Neural cell (in vitro differentiated cells): Measurements from ENCODE around the gene AQP5. TPM values are rescaled to one million over a fixed set of nuclear protein-coding genes. Genes with fewer than 3 reads are reported as not detected.

ENCODE experiments used
- H2AFZ ChIP-seq: fragments of 200-600, 300-800 bp; sonication (generic), shearing (Covaris generic); 2 replicates; pipeline ENCODE4 v1.6.0; 2014; ENCODE audit warnings: low read depth, mild to moderate bottlenecking, antibody characterized with exemption, low read length, moderate library complexity
- H3F3A ChIP-seq: fragments of 200-600 bp; shearing (Covaris generic); 2 replicates; pipeline ENCODE4 v1.6.1; 2016; ENCODE audit warnings: mild to moderate bottlenecking, moderate library complexity, mixed read lengths, antibody characterized with exemption, low read length; ENCODE audit not compliant: insufficient read depth, poor library complexity, severe bottlenecking
- H3K27ac ChIP-seq: fragments of 200-600, 300-800 bp; sonication (generic), shearing (Covaris generic); 2 replicates; pipeline ENCODE4 v1.5.1; 2014; ENCODE audit warnings: mild to moderate bottlenecking, low read length, moderate library complexity
- H3K27me3 ChIP-seq: fragments of 300-800, 200-600 bp; sonication (generic), shearing (Covaris generic); 2 replicates; pipeline ENCODE4 v1.6.0; 2014; ENCODE audit warnings: mild to moderate bottlenecking, low read depth, low read length, moderate library complexity; ENCODE audit not compliant: insufficient read depth
- H3K36me3 ChIP-seq: fragments of 300-800, 200-600 bp; sonication (generic), shearing (Covaris generic); 2 replicates; pipeline ENCODE4 v1.5.1; 2014; ENCODE audit warnings: mild to moderate bottlenecking, antibody characterized with exemption, low read length, moderate library complexity; ENCODE audit not compliant: insufficient read depth
- H3K4me2 ChIP-seq: fragments of 300-800, 200-600 bp; sonication (generic), shearing (Covaris generic); 2 replicates; pipeline ENCODE4 v1.6.0; 2014; ENCODE audit warnings: mild to moderate bottlenecking, low read length
- H3K4me3 ChIP-seq: fragments of 300-800, 200-600 bp; sonication (generic), shearing (Covaris generic); 2 replicates; pipeline ENCODE4 v1.5.1; 2014; ENCODE audit warnings: mild to moderate bottlenecking, low read length, moderate library complexity
- H3K79me2 ChIP-seq: fragments of 200-600 bp; shearing (Covaris generic); replicated peaks from 2 replicates; pipeline ENCODE4 v1.6.0; 2014; ENCODE audit warnings: mild to moderate bottlenecking, low read length, moderate library complexity; ENCODE audit not compliant: insufficient read depth
- H3K9ac ChIP-seq: fragments of 300-800, 200-600 bp; sonication (generic), shearing (Covaris generic); 2 replicates; pipeline ENCODE4 v1.6.1; 2016; ENCODE audit warnings: mild to moderate bottlenecking, low read length, mixed read lengths
- H3K9me2 ChIP-seq: fragments of 200-600 bp; shearing (Covaris generic); 2 replicates; pipeline ENCODE4 v1.6.1; 2016; ENCODE audit warnings: mild to moderate bottlenecking, low read length, mixed read lengths; ENCODE audit not compliant: insufficient read depth
- H3K9me3 ChIP-seq: fragments of 200-600, 300-800 bp; sonication (generic), shearing (Covaris generic); 2 replicates; pipeline ENCODE4 v1.6.1; 2016; ENCODE audit warnings: mild to moderate bottlenecking, mixed run types, low read length, moderate library complexity, mixed read lengths
- H4K20me1 ChIP-seq: fragments of 200-600 bp; shearing (Covaris generic); 2 replicates; pipeline ENCODE4 v1.6.1; 2016; ENCODE audit warnings: mild to moderate bottlenecking, mixed run types; ENCODE audit not compliant: insufficient read depth
- CTCF ChIP-seq: fragments of 450-650 bp; IDR thresholded peaks from 2 replicates; pipeline ENCODE4 v1.5.1; 2014; ENCODE audit warnings: antibody characterized with exemption, mild to moderate bottlenecking, moderate library complexity; ENCODE audit not compliant: poor library complexity, severe bottlenecking
- EP300 ChIP-seq: fragments of 450-650 bp; conservative IDR thresholded peaks from 2 replicates; pipeline ENCODE4 v1.6.1; 2014; ENCODE audit warnings: antibody characterized with exemption, mild to moderate bottlenecking, moderate library complexity; ENCODE audit not compliant: poor library complexity, severe bottlenecking
- EZH2 ChIP-seq: fragments of 200-600, 300-800 bp; shearing (Covaris generic), sonication (generic); IDR thresholded peaks from 2 replicates; pipeline ENCODE4 v1.6.1; 2014; ENCODE audit warnings: antibody characterized with exemption, low read length, borderline replicate concordance, mild to moderate bottlenecking; ENCODE audit not compliant: insufficient read depth, poor library complexity, severe bottlenecking
- MXI1 ChIP-seq: fragments of 450-650 bp; conservative IDR thresholded peaks from 2 replicates; pipeline ENCODE4 v1.6.1; 2014; ENCODE audit warnings: antibody characterized with exemption, mild to moderate bottlenecking; ENCODE audit not compliant: poor library complexity, severe bottlenecking
- POLR2AphosphoS5 ChIP-seq: IDR thresholded peaks from 2 replicates; pipeline ENCODE4 v1.6.1; 2012
- RAD21 ChIP-seq: fragments of 450-650 bp; conservative IDR thresholded peaks from 2 replicates; pipeline ENCODE4 v1.6.1; 2014; ENCODE audit warnings: antibody characterized with exemption, mild to moderate bottlenecking, moderate library complexity
- SMC3 ChIP-seq: fragments of 450-650 bp; conservative IDR thresholded peaks from 2 replicates; pipeline ENCODE4 v1.6.1; 2014; ENCODE audit warnings: antibody characterized with exemption, mild to moderate bottlenecking, moderate library complexity; ENCODE audit not compliant: poor library complexity
- TAF1 ChIP-seq: IDR thresholded peaks from 2 replicates; pipeline ENCODE4 v1.6.1; 2012; ENCODE audit warnings: low read depth
- polyA plus RNA-seq: library from polyadenylated mRNA; depleted of rRNA; stranded (reverse); fragments of >200 nt; gene quantifications from 2 replicates; pipeline ENCODE4 v1.2.3, GENCODE V29; 2014
- TF ChIP-seq, protein P1 (sequence below): IDR thresholded peaks from 2 replicates; pipeline ENCODE4 v1.6.1; 2012; ENCODE audit warnings: borderline replicate concordance

The AQP5 gene
- polyA plus RNA-seq, 1 donor from 2014 or later = not detected

DNA sequence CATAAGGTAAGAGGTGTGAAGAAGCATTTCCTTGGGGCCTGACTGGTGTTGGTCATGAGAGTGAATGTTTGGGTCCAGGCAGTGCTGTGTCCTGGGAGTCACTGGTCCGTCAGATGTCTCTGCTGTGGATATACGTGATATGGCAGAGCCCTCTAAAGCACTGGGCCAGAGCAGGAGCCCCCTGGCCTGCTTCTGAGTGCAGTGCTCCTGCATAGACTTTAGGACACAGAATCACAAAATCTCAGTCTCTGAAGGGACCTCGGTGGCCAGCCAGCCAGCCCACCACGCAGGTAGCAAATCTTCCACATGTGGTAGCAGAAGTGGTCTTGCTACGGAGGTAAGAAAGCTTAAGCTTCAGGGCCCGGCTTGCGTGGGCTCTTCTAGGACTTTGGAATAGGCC is 29.6 kb upstream of the AQP5 start:
- no peak overlapping the region for H2AFZ ChIP-seq
- TF ChIP-seq EZH2 (no peak), POLR2AphosphoS5 (no peak), TAF1 (no peak), SMC3 (no peak), EP300 (no peak), CTCF (no peak), MXI1 (no peak), RAD21 (no peak)
- TF ChIP-seq, protein P1, sequence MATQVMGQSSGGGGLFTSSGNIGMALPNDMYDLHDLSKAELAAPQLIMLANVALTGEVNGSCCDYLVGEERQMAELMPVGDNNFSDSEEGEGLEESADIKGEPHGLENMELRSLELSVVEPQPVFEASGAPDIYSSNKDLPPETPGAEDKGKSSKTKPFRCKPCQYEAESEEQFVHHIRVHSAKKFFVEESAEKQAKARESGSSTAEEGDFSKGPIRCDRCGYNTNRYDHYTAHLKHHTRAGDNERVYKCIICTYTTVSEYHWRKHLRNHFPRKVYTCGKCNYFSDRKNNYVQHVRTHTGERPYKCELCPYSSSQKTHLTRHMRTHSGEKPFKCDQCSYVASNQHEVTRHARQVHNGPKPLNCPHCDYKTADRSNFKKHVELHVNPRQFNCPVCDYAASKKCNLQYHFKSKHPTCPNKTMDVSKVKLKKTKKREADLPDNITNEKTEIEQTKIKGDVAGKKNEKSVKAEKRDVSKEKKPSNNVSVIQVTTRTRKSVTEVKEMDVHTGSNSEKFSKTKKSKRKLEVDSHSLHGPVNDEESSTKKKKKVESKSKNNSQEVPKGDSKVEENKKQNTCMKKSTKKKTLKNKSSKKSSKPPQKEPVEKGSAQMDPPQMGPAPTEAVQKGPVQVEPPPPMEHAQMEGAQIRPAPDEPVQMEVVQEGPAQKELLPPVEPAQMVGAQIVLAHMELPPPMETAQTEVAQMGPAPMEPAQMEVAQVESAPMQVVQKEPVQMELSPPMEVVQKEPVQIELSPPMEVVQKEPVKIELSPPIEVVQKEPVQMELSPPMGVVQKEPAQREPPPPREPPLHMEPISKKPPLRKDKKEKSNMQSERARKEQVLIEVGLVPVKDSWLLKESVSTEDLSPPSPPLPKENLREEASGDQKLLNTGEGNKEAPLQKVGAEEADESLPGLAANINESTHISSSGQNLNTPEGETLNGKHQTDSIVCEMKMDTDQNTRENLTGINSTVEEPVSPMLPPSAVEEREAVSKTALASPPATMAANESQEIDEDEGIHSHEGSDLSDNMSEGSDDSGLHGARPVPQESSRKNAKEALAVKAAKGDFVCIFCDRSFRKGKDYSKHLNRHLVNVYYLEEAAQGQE = no peak
- H3K9me3 ChIP-seq = no peaks in the 10 kb centered on the region
- no peaks in the 10 kb centered on the region for H3K9me2 ChIP-seq
- H3K4me3 ChIP-seq = no peak overlapping the region
- H3K4me2 ChIP-seq = no peak overlapping the region
- H3K79me2 ChIP-seq = no peaks in the 10 kb centered on the region
- no peaks in the 10 kb centered on the region for H3K27me3 ChIP-seq
- H3F3A ChIP-seq = no peaks in the 10 kb centered on the region
- H3K9ac ChIP-seq = no peak overlapping the region
- no peaks in the 10 kb centered on the region for H4K20me1 ChIP-seq
- no peak overlapping the region for H3K27ac ChIP-seq
- H3K36me3 ChIP-seq = no peaks in the 10 kb centered on the region

DNA sequence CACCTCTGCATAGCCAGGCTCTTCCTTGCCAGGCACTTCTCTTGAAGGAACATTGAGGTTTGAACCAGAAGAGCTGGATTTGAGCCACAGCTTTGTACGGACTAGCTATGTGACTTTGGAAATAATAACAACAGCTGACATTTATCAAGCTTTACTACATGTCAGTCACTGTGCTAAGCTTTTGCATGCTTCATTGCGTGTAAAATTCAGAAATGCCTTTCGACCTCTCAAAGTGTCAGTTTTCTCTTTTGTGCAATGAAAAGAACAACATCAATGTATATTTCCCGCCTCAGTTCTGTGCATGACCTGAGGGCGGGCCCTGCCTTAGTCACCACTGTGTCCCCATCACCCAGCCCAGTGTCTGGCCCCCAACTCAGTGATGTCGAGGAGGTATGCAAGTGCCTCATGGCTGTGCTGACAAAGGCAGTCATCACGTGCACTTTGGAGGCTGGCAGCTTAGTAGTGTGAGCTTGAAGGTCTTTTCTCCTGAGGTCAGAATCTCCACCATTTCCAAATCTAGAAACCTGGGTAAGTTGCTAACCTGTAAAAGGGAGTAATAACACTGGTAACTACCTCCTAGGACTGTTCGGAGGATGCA is 29.0 kb upstream of the AQP5 start:
- Histone ChIP-seq H3K9me2 (no peaks in the 10 kb centered on the region), H3K9ac (no peak overlapping the region), H2AFZ (no peak overlapping the region), H3K27ac (no peak overlapping the region), H3K9me3 (no peaks in the 10 kb centered on the region), H3K79me2 (no peaks in the 10 kb centered on the region), H4K20me1 (no peaks in the 10 kb centered on the region), H3K4me3 (no peak overlapping the region), H3F3A (no peaks in the 10 kb centered on the region), H3K36me3 (no peaks in the 10 kb centered on the region), H3K4me2 (no peak overlapping the region), H3K27me3 (no peaks in the 10 kb centered on the region)
- no peak for TF ChIP-seq RAD21
- TF ChIP-seq TAF1 = no peak
- TF ChIP-seq SMC3 = no peak
- TF ChIP-seq, protein P1 = no peak
- no peak for TF ChIP-seq EP300
- no peak for TF ChIP-seq CTCF
- no peak for TF ChIP-seq MXI1
- no peak for TF ChIP-seq EZH2
- no peak for TF ChIP-seq POLR2AphosphoS5
